Activated T-helper 9 cell treated with anti-CD3 and anti-CD28 coated beads, Interleukin-2, amount 50 U/mL, for 16 hours (primary cell): Measurements from ENCODE around the gene ATIC.

ENCODE experiments used
- DNase-seq: peaks from one replicate; pipeline ENCODE4 v3.0.0-alpha.2; 2020; ENCODE audit warnings: low read depth

ATIC gene

DNA sequence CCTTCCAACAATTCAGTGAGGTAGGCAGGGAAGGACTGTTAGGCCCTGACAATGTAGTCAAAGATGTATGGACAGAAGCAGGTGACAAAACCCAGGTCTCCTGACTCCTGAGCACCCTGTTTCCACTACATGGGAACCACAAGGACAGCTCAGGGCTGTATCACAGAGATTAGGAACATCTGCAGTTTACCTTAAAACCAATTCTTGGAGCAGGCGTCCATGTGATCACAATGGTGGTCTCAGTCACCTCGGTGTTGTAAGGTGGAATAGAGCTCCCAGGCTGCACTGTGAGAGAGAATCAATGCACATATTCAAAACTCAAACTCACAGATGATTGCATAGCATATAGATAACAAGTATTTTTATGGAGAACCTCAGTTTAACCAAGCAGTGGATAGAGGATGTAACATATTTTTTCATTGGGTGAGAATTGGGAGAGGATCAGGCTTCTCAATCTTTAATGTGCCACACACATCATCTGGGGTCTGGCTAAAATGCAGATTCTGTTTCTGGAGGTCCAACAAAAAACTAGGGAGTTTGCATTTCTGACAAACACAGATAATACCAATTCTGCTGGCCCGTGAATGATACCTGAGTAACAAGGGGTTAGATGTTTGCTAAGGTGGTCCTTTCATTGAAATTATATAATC is 87.3 kb downstream of the ATIC start:
- no peak for DNase-seq
